LNCaP clone FGC (cell line): Measurements from ENCODE around the gene THUMPD2.
"Not testable (repeated sequence)": the region's sequence is repeated elsewhere in the genome, so short reads cannot be mapped to it uniquely, and the experiment has no call there.

Experiments
- DNase-seq: peaks from one replicate; pipeline ENCODE4 v3.0.0-alpha.2; 2011; ENCODE audit warnings: low read depth
- H3K4me3 ChIP-seq: 2 replicates; pipeline ENCODE4 v1.5.1; 2011; ENCODE audit warnings: mild to moderate bottlenecking, low read depth, low read length, control low read depth
- TF ChIP-seq, protein P1 (sequence below): IDR thresholded peaks from 2 replicates; pipeline ENCODE4 v1.5.1; 2012; ENCODE audit warnings: mild to moderate bottlenecking; ENCODE audit not compliant: control insufficient read depth, insufficient read depth; ENCODE audit errors: extremely low read depth

The THUMPD2 gene

GRCh38 chr2:39728941-39729351 lies 50.1 kb downstream of the THUMPD2 start:
- H3K4me3 ChIP-seq, result no peak overlapping the region
- TF ChIP-seq, protein P1, sequence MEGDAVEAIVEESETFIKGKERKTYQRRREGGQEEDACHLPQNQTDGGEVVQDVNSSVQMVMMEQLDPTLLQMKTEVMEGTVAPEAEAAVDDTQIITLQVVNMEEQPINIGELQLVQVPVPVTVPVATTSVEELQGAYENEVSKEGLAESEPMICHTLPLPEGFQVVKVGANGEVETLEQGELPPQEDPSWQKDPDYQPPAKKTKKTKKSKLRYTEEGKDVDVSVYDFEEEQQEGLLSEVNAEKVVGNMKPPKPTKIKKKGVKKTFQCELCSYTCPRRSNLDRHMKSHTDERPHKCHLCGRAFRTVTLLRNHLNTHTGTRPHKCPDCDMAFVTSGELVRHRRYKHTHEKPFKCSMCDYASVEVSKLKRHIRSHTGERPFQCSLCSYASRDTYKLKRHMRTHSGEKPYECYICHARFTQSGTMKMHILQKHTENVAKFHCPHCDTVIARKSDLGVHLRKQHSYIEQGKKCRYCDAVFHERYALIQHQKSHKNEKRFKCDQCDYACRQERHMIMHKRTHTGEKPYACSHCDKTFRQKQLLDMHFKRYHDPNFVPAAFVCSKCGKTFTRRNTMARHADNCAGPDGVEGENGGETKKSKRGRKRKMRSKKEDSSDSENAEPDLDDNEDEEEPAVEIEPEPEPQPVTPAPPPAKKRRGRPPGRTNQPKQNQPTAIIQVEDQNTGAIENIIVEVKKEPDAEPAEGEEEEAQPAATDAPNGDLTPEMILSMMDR, result peak; percentile 47
- no peak for DNase-seq

GRCh38 chr2:39728085-39728484 lies 51.0 kb downstream of the THUMPD2 start:
- DNase-seq, H3K4me3 ChIP-seq: not testable (repeated sequence)

GRCh38 chr2:39725401-39725800 lies 53.7 kb downstream of the THUMPD2 start:
- TF ChIP-seq, protein P1, result no peak
- H3K4me3 ChIP-seq, result no peak overlapping the region
- no peak for DNase-seq

- no peak overlapping the region for H3K4me3 ChIP-seq
- peak; percentile 10 for DNase-seq
- TF ChIP-seq, protein P1, result no peak
Observed at GRCh38 chr2:39724828-39725144, 54.3 kb downstream of the THUMPD2 start.

- TF ChIP-seq, protein P1, result no peak
- H3K4me3 ChIP-seq, result no peak overlapping the region
- DNase-seq, result no peak
Observed at GRCh38 chr2:39723946-39724827, 54.9 kb downstream of the THUMPD2 start.

GRCh38 chr2:39723497-39723896 lies 55.6 kb downstream of the THUMPD2 start:
- TF ChIP-seq, protein P1, result no peak
- H3K4me3 ChIP-seq, result no peak overlapping the region
- no peak for DNase-seq

GRCh38 chr2:39720970-39721369 lies 58.1 kb downstream of the THUMPD2 start:
- TF ChIP-seq, protein P1, result no peak
- no peak overlapping the region for H3K4me3 ChIP-seq
- DNase-seq, result no peak
